NB4 (cell line): ENCODE results near the gene ADRM1.

Source experiments
- MYC ChIP-seq: IDR thresholded peaks from 2 replicates; pipeline ENCODE4 v1.6.1; 2011; ENCODE audit warnings: low read depth, low read length
- POLR2A ChIP-seq: IDR thresholded peaks from 2 replicates; pipeline ENCODE4 v1.6.1; 2011; ENCODE audit warnings: mild to moderate bottlenecking; ENCODE audit not compliant: insufficient read length; ENCODE audit errors: extremely low read depth

DNA sequence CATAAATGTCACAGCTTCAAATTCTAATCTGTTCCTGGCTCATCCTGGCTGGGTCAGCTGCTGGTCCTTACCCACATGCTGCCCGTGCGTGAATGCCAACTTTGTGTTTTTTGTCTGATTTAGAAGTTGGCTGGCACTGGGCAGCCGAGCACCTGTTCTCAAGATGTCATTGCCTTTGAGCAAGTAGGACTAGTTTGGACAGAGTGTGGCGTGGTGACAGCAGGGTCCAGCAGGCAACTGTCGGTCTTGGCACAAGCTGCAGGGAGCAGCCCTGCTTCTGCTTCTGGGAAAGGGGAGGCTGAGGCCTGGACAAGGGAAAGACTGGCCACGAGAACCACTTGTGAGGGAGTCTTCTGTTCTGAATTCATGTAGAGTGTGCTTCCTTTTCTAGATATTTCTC lies 26.4 kb upstream of the ADRM1 start:
- no peak for TF ChIP-seq POLR2A
- no peak for TF ChIP-seq MYC
